Measurements from ENCODE around the gene NFATC1.

DNA sequence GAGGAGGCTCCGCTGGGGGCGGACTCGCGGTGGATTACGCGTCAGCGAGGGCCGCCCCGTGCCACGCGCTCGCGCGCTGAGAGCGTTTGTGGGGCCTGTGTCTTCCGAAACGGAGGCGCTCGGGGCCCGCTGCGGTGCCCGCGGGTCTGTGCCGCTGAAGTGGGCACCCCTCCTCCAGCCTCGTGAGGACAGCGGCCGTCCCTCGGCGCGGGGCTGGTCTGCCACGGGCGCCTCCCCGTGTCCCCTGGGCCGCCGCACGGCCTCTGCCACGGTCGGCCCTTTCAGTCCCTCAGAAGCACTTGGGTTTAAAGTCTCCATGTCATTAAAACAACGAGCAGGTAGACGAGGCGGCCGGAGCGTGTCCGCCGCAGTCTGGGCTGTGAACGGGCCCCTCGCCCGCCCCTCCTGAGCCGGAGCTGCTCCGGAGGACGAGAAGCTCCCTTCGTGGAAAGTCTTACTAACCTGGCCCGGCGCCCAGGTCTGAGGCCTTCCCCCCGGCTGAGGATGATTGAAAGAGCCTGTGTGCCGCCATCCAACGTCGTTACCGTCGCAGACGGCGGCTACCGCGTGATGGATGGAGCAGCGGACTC lies 97.6 kb downstream of the NFATC1 start:
- TF ChIP-seq GATA2 (IDR thresholded peaks at IDR 0.05; ENCODE audit: low read depth, low read length) = no peak
- no peak for TF ChIP-seq GATA3 (IDR thresholded peaks at IDR 0.05; ENCODE audit: low read depth, low read length)

All from SH-SY5Y (cell line).